HG02885 (cell line): Measurements from ENCODE around the gene OMG.
"Not testable (repeated sequence)": the region's sequence is repeated elsewhere in the genome, so short reads cannot be mapped to it uniquely, and the experiment has no call there.

Experiments used
- ATAC-seq: cut with Tn5 transposase; IDR thresholded peaks from one replicate; pipeline ENCODE4 v1.9.1; 2021; ENCODE audit warnings: mild to moderate bottlenecking; ENCODE audit not compliant: unreplicated experiment, poor library complexity

The OMG gene

DNA sequence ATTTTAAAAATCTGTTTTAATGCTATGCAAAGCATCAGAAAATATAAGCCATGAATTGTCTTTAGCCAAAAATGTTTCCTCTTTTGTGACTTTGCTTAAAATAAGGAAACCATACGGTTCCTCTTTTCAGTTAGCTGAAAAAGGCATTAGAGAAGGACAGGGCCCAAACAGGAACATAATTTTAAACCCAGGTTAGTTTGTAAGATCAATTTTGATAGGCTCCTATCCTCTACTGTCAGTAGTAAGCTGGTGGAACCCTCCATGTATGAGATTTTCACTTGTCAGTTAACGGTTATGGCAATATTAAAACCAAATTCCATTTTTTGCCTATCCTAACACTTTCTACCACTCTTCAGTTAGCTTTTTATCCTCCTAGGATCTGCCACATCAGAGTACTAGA is 12.5 kb upstream of the OMG start:
- no peak for ATAC-seq

DNA sequence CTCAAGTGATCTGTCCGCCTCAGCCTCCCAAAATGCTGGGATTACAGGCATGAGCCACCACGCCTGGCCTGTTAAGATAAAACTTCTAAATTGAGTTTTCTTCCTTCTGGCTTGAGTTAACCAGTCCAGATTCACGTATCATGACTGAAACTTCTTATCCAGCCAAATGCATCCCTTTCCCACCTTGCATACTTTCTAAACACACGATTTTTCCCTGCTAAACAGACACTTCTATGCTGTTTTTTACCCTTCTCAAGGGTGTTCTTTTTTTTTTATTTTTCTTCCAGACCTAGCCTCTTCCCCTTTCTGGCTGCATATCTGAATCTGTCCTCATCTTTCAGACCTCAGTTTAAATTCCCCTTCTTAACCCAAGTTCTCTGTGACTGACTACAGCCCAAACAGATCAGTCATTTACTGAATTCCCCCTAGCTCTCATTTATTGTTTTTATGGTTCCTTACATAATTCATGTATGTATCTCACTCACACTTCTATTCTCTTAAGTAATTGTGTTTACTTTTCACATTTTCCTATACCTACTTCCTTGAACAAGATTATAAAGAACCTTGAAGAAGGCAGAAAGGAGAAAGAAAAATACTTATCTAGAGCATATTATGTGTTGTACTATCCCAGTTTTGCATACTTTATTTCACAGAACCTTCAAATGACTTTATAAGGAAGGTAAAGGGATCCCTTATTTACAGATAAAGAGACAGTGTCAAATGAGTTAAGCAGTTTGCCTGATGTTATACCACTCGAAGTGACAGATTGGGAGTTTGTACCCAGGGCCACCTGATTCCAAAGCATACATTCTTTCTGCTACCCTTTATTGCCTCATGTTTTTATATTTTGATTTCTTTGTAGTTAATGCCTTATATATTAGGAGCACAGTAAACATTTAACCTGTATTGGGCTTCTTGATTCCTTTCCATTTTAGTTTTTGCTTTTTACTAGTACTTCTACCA is 11.6 kb upstream of the OMG start:
- ATAC-seq: no peak

DNA sequence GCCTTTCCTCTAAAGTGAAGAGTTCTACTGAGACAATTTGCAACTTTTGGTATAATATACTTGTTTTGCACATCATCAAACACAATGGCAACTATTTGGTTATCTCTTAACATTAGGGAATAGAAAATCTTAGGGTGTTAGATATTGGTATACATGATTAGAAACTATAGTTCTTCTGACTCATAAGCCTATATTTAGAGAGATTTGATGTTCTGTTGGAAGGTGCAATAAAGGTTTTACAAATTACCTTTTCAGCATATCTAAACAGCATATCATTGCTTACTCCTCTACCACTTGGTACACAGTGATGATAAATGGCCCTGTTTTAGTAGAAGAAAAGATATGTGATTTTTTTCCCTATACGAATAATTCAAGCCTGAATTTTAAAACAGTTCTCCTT is 10.6 kb upstream of the OMG start:
- ATAC-seq: no peak

DNA sequence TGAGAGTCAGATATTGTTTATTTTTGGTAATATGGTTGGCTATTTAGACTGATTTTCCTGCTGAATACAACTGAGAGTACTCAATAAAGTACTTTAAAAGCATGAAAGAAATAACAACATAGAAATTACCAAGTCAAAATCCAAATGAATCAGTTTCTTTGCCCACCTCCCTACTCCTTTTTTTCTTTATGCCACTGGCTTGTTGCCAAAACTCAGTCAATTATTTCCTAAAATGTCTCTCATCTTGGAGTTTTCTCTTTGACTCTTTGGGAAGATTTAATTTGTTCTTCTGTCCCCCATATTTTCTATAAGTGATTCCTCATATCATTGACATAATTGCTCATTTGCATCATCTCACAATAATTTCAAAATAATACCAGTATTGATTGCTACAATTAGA is 2.6 kb upstream of the OMG start:
- ATAC-seq: no peak

DNA sequence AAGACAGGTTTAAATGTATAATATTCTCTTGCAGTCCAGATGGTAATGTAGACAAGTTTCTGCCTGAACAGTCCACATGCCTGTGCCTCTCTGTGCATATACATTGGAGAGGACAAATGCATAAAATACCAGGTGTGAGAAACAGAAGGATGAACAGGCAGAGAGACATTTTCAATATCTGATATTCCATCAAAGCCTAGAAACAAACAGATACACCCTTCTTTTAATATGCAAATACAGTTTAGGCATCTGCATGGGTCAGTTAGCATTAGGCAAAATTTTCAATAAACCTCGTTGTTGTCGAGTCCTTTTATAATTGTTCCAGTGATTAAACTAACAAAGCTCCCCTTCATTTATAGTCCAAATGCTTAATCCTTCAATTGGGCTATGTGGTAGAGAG is 897 bp downstream of the OMG start:
- no peak for ATAC-seq

DNA sequence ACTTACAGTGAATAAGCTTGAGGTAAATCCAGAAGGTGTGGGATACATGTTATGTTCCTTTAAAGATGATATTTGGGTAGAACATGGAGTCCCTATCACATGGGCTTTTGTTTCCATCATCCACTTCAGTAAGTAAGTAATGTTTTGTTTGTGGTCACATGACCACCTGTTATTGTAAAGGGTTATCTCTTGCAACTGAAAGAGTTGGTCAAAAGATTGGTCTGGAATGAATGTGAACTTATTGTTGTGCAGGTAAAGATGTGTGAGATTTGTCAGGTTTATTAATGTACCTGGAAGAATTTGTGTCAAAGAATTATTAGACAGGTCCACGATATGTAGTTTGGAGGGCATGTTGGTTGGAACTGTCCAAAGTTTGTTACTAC is 1.6 kb downstream of the OMG start:
- no peak for ATAC-seq

DNA sequence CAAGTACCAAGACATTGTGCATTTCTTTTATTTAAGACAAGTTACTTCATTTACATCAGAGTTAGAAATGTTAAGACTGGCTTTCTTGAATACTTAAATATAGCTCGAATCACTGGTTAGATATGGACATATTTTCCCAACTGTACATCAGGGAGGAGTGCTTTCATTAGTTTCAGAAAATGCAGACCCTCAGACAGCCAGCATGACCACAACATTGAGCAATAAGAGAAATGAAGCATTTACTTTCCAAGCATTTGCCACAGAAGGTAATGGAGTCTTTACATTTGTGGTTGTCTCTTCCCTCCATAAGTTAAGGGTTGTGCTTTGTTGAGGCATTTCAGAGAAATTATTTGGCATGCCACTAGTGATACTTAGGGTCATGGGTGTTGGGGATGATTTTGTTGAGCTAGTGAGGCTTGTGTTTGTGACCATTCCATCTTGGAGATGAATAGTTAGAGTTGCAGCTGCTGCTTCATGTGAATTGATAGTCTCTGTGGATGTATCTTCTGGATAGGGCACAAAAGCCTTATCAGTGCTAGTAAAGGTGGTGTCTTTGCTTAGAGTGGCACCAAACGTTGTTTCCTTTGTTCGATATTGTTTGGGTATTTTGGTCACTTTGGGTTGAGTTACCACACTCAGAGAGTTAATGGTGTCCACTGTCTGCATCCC is 2.1 kb downstream of the OMG start:
- ATAC-seq: no peak

DNA sequence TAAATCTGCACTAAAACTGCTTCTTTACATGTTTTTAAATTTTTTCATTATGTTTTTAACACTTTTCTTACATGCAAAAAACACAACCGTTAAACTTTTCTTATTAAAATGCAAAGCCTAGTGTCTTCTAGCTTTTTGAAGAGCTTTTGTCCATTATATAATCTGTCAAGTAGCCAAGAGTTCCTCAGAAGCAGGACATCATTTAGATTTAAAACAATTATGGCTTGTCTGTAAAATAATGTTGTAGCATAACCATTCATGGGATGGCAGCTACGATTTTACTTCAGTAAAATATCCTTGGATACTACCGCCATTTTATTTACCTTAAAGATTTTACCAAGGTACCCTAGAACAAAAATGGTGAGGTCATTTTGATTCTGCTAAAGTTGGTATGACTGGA is 2.8 kb downstream of the OMG start:
- ATAC-seq: no peak

DNA sequence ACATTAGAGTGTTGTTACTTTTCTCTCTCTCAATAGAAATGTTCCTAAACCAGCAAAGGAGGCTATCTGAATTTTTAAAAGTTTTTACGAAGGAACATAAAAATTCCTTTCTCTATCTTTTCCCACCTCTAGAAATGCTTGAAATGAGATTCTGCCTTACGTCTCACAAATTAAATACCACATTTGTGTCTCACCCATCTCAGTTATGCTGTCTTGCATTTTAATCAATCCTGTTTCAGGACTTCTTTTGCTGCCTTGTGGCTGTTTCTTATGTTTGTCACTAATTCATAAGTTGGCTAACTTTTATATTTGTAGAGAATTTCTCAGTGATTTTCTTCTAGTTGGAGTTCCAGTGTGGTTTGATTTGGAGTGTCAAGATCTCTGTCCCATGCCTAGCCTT is 3.5 kb downstream of the OMG start:
- no peak for ATAC-seq

DNA sequence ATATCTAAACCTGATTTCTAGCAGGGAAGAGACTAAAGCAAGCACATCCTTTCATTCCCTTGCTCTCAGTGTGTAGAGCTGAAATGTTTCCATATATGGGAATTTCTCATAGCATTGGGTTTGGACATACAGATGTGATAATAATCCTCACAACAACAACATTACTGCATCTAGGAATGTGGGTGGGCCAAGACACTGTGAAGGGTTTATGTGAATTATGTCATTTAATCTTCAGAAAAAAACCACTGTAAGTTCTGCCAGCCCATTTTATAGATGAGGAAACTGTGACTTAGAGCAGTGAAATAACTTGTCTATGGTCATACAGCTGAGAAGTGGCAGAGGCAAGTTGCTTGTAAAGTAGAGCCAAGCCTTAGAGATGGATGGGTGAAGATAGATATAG is 5.2 kb downstream of the OMG start:
- no peak for ATAC-seq

DNA sequence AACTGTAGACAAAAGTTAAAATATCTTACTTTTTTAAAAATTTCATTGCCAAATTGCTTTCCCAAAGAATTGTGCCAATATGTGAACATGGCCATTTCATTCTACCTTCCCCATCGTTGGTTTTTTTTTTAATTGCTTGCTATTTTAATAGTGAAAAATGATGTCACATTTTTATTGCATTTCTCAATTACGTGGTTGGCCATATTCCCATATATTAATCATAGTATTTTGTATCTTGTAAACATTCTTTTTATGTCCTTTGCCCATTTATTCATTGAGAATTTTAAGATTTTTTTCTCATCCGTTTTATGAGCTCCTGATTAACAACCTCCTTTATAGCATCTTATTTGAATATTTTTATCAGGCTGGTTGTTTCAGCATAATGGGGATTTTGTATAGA is 7.2 kb downstream of the OMG start:
- no peak for ATAC-seq

DNA sequence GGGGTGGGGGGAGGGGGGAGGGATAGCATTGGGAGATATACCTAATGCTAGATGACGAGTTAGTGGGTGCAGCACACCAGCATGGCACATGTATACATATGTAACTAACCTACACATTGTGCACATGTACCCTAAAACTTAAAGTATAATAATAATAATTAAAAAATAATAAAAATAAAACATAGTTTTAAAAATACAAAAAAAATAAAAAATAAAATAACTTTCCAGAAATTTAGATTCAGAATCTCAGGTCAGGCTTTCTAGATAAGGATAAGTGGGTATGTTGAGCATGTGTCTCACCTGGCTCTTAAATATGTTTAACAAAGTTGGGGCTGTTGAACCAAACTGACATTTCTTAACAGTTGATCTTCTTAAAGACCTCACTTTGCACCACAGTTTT is 9.1 kb downstream of the OMG start:
- ATAC-seq: not testable (repeated sequence)

DNA sequence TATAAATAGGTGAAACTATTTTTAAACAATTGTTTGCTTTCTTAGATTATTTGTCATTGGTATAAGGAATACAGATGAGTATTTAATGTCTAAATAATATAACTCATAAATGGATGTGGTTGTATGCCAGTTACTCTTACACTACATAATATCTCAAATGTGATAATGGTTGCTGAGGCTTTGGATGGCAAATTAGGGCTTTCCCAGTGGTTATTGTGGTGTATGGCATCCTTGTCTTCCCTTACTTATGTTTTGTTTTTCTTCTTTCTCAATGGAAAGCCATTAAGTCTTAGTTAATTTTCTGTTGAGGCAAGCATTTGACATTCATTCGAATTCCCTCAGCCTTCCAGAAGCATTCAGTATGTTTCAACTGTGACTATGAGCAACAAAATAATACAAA is 10.5 kb downstream of the OMG start:
- no peak for ATAC-seq

DNA sequence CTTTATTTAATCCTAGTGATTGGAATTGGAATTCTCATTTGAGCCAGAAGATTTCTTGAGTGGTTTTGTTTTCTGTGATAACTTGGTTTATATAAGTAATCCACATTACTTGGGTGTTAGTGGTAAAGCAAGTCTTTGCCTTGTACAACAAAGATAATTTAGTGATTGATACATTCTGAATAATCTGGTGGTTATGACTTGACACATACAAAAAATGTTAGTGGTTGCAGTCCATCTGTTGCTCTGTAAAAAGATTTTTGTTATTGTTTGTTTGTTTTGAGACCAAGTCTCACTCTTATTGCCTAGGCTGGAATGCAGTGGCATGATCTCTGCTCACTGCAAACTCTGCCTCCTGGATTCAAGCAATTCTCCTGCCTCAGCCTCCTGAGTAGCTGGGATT is 13.2 kb downstream of the OMG start:
- no peak for ATAC-seq

DNA sequence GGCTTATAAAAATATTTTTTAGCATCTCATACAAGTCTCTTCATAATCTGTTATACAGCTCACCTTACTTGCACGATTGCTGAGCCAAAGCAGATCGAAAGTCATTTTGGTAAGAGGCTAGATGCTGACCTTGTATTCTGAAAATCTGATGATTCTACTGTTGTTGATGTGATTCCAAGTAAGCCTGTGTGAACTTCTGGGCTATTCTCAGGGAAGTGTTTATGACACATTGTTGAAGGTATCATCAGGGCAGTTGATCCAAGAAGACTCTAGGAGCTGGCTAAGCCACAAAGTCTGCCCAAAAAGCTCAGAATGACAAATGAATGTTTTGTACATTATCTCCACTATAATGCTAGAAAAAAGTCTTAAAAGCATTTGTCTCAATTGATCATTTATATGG is 16.0 kb downstream of the OMG start:
- ATAC-seq: no peak

DNA sequence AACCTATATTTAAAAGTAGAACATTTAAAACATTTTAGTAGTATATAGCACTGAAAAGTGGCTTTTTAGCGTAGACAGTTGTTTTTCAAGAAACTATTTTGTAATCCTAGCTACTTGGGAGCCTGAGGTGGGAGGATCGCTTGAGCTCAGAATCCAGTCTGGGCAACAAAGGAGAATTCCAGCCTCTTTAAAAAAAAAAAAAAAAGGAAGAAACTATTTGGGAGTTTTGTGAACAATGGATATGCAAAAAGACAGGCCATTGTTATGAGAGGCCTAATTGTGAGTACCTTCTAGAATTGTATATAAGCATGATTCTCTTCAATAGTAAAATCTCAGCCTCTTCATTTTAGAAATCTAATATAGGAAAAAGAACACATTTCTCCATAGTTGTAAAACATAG is 17.6 kb downstream of the OMG start:
- ATAC-seq: no peak

DNA sequence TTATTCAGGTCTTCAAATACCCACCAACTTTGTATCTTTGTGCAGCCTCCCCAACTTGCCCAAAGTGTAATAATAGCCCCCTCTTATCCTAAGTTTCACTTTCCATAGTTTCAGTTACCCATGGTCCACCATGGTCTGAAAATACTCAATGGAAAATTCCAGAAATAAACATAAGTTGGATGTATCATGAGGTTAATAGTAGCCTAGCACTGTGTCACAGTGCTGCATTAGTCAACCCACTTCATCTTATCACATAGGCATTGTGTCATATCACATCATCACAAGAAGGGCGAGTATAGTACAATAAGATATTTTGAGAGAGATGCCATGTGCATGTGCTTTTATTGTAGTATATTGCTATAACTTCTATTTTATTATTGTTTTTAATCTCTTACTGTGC is 21.9 kb downstream of the OMG start:
- no peak for ATAC-seq

DNA sequence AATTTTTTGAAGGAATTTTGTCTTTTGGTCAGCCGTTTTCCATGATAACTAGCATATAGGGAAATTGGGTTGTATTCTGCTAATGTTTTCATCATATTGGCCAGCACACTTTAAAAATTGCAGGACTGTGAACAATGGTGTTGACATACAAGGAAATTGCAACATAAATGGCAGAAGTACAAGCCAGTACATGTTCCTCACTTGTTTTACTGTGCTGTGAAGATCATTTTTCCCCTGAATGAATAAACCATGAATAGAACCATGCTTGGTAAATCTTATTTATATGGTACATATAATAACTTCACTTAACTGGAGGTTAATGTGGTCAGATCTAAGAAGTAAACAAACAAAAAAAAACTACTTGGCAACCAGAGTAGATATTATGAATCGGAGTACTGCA is 22.8 kb downstream of the OMG start:
- no peak for ATAC-seq

DNA sequence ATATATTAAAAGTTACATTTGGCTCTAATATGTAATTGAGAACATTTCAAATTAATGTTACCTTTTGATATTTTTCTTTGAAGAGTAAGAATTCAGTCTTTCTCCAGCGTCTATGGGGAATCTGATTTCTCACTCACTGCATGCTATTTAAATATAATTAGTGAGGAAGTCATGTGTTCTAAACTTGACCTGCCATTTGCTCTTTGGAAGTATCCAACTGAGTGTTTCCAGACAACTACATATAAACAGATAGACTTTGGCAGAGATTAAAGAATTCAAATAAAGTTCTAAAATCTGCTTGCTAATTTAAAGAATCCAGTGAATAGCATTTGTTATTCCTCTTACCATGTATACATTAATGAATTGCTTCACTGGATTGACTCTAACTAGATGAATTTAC is 23.5 kb downstream of the OMG start:
- ATAC-seq: no peak

DNA sequence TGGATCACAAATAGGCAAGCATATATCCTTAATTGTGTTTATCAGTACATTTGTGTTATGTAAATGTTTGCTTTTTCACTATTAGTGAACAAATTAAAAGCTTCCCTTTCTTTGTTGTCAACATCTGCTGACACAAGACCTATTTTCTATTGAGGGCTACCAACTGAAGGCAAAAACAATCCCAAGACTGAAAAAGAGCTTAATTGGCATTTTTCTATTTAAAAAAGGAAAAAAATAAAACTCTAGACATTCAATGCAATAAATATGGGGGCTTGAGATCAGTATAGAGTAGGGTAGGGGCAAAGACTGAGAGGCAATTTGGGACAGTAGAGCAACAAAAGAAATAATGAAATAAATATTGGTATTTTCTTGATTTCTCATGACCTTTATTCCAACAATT is 24.2 kb downstream of the OMG start:
- ATAC-seq: no peak

DNA sequence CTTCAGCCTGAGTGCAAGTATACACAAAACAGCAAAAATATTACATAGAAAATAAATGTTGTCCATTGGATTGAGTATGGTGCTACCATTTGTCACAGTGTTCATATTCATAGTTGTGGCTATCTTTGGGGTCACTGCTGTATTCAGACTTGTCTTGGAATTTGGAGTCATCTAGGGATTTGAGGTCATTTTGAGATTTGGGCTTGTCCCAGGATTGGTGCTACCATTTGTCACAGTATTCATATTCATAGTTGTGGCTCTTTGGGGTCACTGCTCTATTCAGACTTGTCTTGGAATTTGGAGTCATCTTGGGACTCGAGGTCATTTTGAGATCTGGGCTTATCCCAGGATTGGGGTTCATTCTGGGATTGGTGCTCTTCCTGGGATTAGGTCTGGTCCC is 24.8 kb downstream of the OMG start:
- no peak for ATAC-seq

DNA sequence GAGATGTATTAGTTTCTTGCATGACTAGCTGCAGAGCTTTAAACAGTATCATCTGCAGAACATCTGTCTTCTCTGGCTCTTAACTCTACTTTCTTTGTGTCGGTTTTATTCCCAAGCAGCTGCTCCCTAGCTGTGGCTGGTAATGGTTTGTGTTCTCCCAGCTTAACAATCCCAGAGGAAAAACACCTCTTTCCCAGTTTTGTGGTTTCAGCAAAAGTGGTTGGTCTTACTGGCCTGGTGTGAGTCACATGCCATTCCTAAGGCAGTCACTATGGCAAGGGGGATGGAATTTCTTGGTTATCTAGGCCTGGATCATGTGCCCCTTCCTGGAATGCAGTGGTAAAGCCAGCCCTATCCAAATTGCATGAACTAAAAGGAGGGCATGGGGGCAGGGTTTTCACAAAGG is 27.5 kb downstream of the OMG start:
- ATAC-seq: no peak
